ENCODE data around the gene RPS2.

- no peak for TF ChIP-seq CTCF (IDR thresholded peaks at IDR 0.05; ENCODE audit: low read depth, low read length)
- TF ChIP-seq EZH2phosphoT487 (IDR thresholded peaks at IDR 0.05; ENCODE audit: low read depth), result no peak
These were observed 44.1 kb upstream of the RPS2 start for GRCh38 chr16:2008631-2009163.
